ENCODE measurements around the gene COL27A1. TPM values are rescaled to one million over a fixed set of nuclear protein-coding genes. Genes with fewer than 3 reads are reported as not detected.

Gene COL27A1
- total RNA-seq, 3 donors from 2014 or later = 3.5 to 22.0 (median 6.7) TPM

DNA sequence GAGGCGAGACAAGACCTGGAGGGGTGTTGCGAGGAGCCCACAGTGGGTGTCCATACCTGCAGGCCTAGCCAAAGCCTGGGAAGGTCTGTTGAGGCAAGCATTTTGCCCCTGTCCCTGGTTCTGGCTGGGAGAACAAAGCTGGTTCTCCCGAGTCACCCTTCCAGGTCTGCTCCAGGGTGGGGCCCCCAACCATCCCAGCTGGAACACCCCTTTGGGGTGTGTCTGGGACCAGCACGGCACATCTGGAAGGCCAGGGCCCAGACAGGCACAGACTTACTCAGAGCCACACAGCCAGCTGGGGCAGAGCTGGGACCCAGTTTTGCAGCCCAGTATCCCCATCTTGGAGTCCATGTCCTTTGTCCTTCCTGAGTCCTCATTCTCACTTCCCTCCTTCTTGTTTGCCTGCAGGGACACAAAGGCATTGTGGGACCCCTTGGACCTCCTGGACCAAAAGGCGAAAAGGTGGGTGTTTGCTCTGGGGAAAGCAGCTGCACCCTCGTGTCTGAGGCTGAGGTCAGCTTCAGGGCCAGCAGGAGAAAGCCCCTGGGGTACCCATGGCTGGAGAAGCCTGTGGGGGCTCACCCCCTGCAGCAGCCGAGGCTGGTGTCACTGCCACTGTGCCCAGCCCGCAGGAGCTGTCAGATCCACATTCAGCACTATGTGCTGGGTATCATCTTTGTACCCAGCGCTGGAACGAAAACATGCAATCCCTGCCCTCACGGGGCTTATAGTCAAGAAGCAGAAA lies 129.2 kb downstream of the COL27A1 start:
- H3K9me3 ChIP-seq = no peaks in the 10 kb centered on the region
- no peaks in the 10 kb centered on the region for H3K4me1 ChIP-seq
- no peak overlapping the region for H3K27ac ChIP-seq
- intact Hi-C loops (cut with DNase I; ENCODE audit: low total_unique reads) = loop anchor here (5.0 kb wide), 1 partner anchor 202 kb away; no protein-coding TSS in a partner anchor
- no peaks in the 10 kb centered on the region for H3K36me3 ChIP-seq
- no peaks in the 10 kb centered on the region for H3K27me3 ChIP-seq
- TF ChIP-seq POLR2A (IDR thresholded peaks at IDR 0.05) (no peak), POLR2AphosphoS5 (IDR thresholded peaks at IDR 0.05) (no peak)
- TF ChIP-seq, protein P1, sequence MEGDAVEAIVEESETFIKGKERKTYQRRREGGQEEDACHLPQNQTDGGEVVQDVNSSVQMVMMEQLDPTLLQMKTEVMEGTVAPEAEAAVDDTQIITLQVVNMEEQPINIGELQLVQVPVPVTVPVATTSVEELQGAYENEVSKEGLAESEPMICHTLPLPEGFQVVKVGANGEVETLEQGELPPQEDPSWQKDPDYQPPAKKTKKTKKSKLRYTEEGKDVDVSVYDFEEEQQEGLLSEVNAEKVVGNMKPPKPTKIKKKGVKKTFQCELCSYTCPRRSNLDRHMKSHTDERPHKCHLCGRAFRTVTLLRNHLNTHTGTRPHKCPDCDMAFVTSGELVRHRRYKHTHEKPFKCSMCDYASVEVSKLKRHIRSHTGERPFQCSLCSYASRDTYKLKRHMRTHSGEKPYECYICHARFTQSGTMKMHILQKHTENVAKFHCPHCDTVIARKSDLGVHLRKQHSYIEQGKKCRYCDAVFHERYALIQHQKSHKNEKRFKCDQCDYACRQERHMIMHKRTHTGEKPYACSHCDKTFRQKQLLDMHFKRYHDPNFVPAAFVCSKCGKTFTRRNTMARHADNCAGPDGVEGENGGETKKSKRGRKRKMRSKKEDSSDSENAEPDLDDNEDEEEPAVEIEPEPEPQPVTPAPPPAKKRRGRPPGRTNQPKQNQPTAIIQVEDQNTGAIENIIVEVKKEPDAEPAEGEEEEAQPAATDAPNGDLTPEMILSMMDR (IDR thresholded peaks at IDR 0.05) = no peak
- DNase-seq (ENCODE audit: low spot score in 2 of 2) = no peak
- no peak overlapping the region for H3K4me3 ChIP-seq

DNA sequence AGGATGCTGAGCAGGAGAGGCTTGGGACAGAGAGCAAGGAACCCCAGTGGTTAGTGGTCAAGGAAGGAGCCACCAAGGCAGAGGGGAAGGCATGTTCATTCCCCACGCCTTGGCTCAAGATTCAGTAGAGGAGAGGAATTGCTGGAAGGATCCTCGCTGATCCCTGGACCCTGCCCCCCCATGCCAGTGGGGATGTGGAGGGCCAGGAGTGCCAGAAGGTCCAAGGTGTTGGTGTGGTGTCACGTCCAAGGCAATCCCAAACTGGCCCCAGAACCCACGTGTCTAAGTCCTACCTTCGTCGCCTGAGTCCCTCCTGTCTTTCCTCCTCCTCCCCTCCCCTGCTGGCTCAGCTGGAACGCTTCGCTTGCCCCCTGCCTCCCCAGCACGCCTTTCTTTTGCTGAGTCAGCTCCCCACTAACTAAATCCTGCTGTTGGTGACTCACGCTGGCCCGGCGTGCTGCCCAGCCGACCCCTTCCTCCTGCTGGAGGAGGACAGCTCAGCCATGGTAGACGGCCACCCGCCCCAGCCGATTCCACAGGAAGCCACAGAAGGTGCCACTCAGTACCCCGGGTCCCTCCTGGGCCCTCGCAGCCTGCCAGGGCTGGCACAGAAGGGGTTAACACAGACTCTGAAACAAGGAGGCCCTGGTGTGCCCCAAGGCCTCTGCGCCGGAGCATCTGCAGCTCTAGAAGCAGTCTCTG lies 130.0 kb downstream of the COL27A1 start:
- no peak for TF ChIP-seq POLR2AphosphoS5 (IDR thresholded peaks at IDR 0.05)
- TF ChIP-seq POLR2A (IDR thresholded peaks at IDR 0.05) = no peak
- TF ChIP-seq, protein P1 (IDR thresholded peaks at IDR 0.05) = no peak
- no peak overlapping the region for H3K4me3 ChIP-seq
- H3K27ac ChIP-seq = peak overlapping the region in 1 of 2 donors; percentile 43
- intact Hi-C loops (cut with DNase I; ENCODE audit: low total_unique reads) = loop anchor here (5.0 kb wide), 1 partner anchor 203 kb away; no protein-coding TSS in a partner anchor
- no peaks in the 10 kb centered on the region for H3K36me3 ChIP-seq
- DNase-seq (ENCODE audit: low spot score in 2 of 2) = peak in 1 of 2 donors; percentile 47
- no peaks in the 10 kb centered on the region for H3K9me3 ChIP-seq
- H3K4me1 ChIP-seq = no peaks in the 10 kb centered on the region
- H3K27me3 ChIP-seq = no peaks in the 10 kb centered on the region

DNA sequence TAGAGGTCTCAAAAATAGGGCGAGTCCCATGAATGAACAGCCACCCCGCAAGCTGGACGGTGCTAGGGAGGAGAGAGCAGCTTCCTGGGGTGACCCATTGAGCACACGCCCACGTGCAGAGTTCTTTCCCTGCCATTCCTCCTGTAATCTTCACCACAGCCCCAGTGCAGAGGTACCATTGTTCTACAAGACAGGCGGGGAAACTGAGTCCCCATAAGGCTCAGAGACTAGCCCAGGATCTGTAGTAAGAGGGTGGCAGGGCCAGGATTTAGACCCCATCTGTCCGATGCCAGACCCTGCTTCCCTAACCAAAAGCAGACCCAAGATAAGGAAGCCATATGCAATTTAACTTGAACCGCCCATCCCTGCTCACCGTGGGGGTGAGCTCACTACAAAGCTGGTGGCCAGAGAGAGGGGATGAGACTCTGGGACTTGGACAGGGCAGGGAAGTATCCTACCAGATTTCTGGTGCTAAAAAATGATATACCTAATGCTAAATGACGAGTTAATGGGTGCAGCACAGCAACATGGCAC lies 130.9 kb downstream of the COL27A1 start:
- DNase-seq (ENCODE audit: low spot score in 2 of 2) = no peak
- TF ChIP-seq POLR2A (IDR thresholded peaks at IDR 0.05) (no peak), POLR2AphosphoS5 (IDR thresholded peaks at IDR 0.05) (no peak)
- TF ChIP-seq, protein P1 (IDR thresholded peaks at IDR 0.05) = no peak
- intact Hi-C loops (cut with DNase I; ENCODE audit: low total_unique reads) = loop anchor here (5.0 kb wide), 1 partner anchor 204 kb away; no protein-coding TSS in a partner anchor
- no peaks in the 10 kb centered on the region for H3K4me1 ChIP-seq
- H3K9me3 ChIP-seq = no peaks in the 10 kb centered on the region
- H3K36me3 ChIP-seq = no peaks in the 10 kb centered on the region
- H3K27me3 ChIP-seq = no peaks in the 10 kb centered on the region
- H3K27ac ChIP-seq = no peak overlapping the region
- no peak overlapping the region for H3K4me3 ChIP-seq

DNA sequence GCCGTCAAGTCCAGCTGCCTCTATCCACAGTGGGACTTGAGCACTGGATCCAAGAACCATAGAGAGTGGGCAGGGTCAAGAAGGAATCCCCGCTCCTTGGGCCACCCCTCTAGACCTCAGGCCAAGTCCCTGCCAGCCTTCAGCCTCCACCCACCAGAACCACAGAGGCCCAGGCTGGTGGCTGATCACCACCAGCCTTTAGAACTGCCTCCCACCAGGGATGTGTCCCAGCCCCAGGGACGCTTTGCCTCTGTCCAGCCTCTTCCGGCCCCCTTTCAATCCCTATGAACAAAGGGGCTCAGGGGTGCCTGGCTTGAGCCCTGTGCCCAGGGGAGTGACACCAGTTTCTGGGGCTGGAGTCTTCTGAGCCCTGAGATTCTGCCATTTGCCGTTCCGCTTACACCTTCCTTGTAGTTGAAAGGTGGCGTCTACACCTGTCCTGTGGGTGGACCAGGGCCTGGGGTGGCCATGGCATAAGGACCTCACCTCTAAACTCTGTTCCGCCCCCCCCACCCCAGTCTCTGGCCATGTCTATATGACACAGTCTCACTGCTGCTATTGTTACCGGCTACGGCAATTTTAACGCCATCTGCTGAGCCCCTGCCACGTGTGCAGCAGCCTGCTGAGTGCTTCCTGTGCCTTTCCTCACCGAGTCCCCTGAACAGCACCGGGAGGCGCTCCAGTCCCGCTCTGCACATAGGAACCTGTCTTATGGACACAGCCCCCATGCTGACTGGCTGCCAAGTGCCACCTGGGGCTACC lies 131.8 kb downstream of the COL27A1 start:
- H3K4me1 ChIP-seq = no peaks in the 10 kb centered on the region
- no peaks in the 10 kb centered on the region for H3K9me3 ChIP-seq
- H3K36me3 ChIP-seq = no peaks in the 10 kb centered on the region
- no peak overlapping the region for H3K4me3 ChIP-seq
- no peak overlapping the region for H3K27ac ChIP-seq
- DNase-seq (ENCODE audit: low spot score in 2 of 2) = peak in 1 of 2 donors; percentile 40
- intact Hi-C loops (cut with DNase I; ENCODE audit: low total_unique reads) = loop anchor here (5.0 kb wide), 1 partner anchor 205 kb away; no protein-coding TSS in a partner anchor
- TF ChIP-seq POLR2A (IDR thresholded peaks at IDR 0.05) (no peak), POLR2AphosphoS5 (IDR thresholded peaks at IDR 0.05) (no peak)
- TF ChIP-seq, protein P1 (IDR thresholded peaks at IDR 0.05) = no peak
- no peaks in the 10 kb centered on the region for H3K27me3 ChIP-seq
